Progenitor cell of endocrine pancreas (in vitro differentiated cells): ENCODE measurements around the gene FCAMR. TPM values are rescaled to one million over a fixed set of nuclear protein-coding genes. Genes with fewer than 3 reads are reported as not detected.

Experiments
- DNase-seq: peaks from one replicate; pipeline ENCODE4 v3.0.0; 2021; ENCODE audit warnings: low spot score; ENCODE audit not compliant: unreplicated experiment
- H3K27ac Mint-ChIP-seq: 2 replicates; pipeline ENCODE4 v1.8.0; 2021; ENCODE audit warnings: mild to moderate bottlenecking, moderate library complexity, mixed read lengths
- H3K27me3 Mint-ChIP-seq: 2 replicates; pipeline ENCODE4 v1.8.0; 2021; ENCODE audit warnings: mixed read lengths
- H3K36me3 Mint-ChIP-seq: 2 replicates; pipeline ENCODE4 v1.8.0; 2022; ENCODE audit warnings: mixed read lengths; ENCODE audit not compliant: insufficient read depth
- H3K4me1 Mint-ChIP-seq: 2 replicates; pipeline ENCODE4 v1.8.0; 2021; ENCODE audit warnings: low read depth, mixed read lengths
- H3K4me3 Mint-ChIP-seq: 2 replicates; pipeline ENCODE4 v1.8.0; 2021; ENCODE audit warnings: low read depth, mild to moderate bottlenecking, moderate library complexity, mixed read lengths
- H3K9me3 Mint-ChIP-seq: 2 replicates; pipeline ENCODE4 v1.8.0; 2021; ENCODE audit warnings: low read depth, mixed read lengths
- CTCF ChIP-seq: fragments of 200-600 bp; sonication (generic); IDR thresholded peaks from one replicate; pipeline ENCODE4 v1.5.0; 2021; ENCODE audit warnings: antibody characterized with exemption, mild to moderate bottlenecking; ENCODE audit not compliant: unreplicated experiment
- total RNA-seq: library from RNA; stranded (reverse); gene quantifications from 2 replicates; pipeline ENCODE4 v1.2.1, GENCODE V29; 2021

Gene FCAMR
- total RNA-seq, 1 donor from 2014 or later, result not detected

GRCh38 chr1:207015791-207016190 is 45.5 kb upstream of the FCAMR start:
- Mint-ChIP-seq H3K9me3 (no peaks in the 10 kb centered on the region), H3K27me3 (peaks cover 44% of the 10 kb centered on the region), H3K4me1 (peaks cover 5% of the 10 kb centered on the region), H3K36me3 (peaks cover 2% of the 10 kb centered on the region), H3K4me3 (no peak overlapping the region), H3K27ac (no peak overlapping the region)
- DNase-seq, result no peak
- no peak for TF ChIP-seq CTCF

GRCh38 chr1:207014728-207015127 is 44.5 kb upstream of the FCAMR start:
- H3K27me3 Mint-ChIP-seq, result peaks cover 47% of the 10 kb centered on the region
- H3K4me1 Mint-ChIP-seq, result peaks cover 6% of the 10 kb centered on the region
- no peak overlapping the region for H3K4me3 Mint-ChIP-seq
- no peaks in the 10 kb centered on the region for H3K36me3 Mint-ChIP-seq
- no peaks in the 10 kb centered on the region for H3K9me3 Mint-ChIP-seq
- no peak for TF ChIP-seq CTCF
- H3K27ac Mint-ChIP-seq, result no peak overlapping the region
- no peak for DNase-seq

- Mint-ChIP-seq H3K27me3 (peaks cover 45% of the 10 kb centered on the region), H3K4me3 (no peak overlapping the region), H3K27ac (no peak overlapping the region), H3K9me3 (no peaks in the 10 kb centered on the region), H3K4me1 (peaks cover 10% of the 10 kb centered on the region), H3K36me3 (no peaks in the 10 kb centered on the region)
- DNase-seq, result no peak
- TF ChIP-seq CTCF, result no peak
Measured at GRCh38 chr1:207013321-207014085, 43.2 kb upstream of the FCAMR start.

GRCh38 chr1:207010726-207011125 is 40.5 kb upstream of the FCAMR start:
- peaks cover 56% of the 10 kb centered on the region for H3K27me3 Mint-ChIP-seq
- no peak overlapping the region for H3K4me3 Mint-ChIP-seq
- no peak for DNase-seq
- no peak overlapping the region for H3K27ac Mint-ChIP-seq
- peaks cover 14% of the 10 kb centered on the region for H3K4me1 Mint-ChIP-seq
- no peaks in the 10 kb centered on the region for H3K36me3 Mint-ChIP-seq
- H3K9me3 Mint-ChIP-seq, result peaks cover 4% of the 10 kb centered on the region
- TF ChIP-seq CTCF, result no peak

GRCh38 chr1:207009945-207010344 is 39.7 kb upstream of the FCAMR start:
- Mint-ChIP-seq H3K4me3 (no peak overlapping the region), H3K4me1 (peaks cover 16% of the 10 kb centered on the region), H3K9me3 (peaks cover 4% of the 10 kb centered on the region), H3K27ac (peak overlapping the region; percentile 10), H3K36me3 (no peaks in the 10 kb centered on the region), H3K27me3 (peaks cover 56% of the 10 kb centered on the region)
- TF ChIP-seq CTCF, result no peak
- DNase-seq, result no peak
